Inflammatory macrophage treated with lipopolysaccharide for 1 hour (primary cell): ENCODE results near the gene RAP2A.
A peak's percentile ranks its signal among the peaks of the same experiment; 100 is the strongest.

Experiments
- DNase-seq, 2 donors: peaks; one replicate each; pipeline ENCODE4 v3.0.0-alpha.2; 2020 to 2022

The RAP2A gene

GRCh38 chr13:97496511-97496910, 62.5 kb downstream of the RAP2A start:
- DNase-seq, result no peak

- DNase-seq, result peak; percentile 5 to 8
Observed at GRCh38 chr13:97497400-97497799, 63.4 kb downstream of the RAP2A start.

GRCh38 chr13:97498419-97498818, 64.5 kb downstream of the RAP2A start:
- DNase-seq, result no peak

- DNase-seq, result no peak
Observed at GRCh38 chr13:97499181-97499580, 65.2 kb downstream of the RAP2A start.

- no peak for DNase-seq
Observed at GRCh38 chr13:97502181-97502580, 68.2 kb downstream of the RAP2A start.

GRCh38 chr13:97502706-97503105, 68.7 kb downstream of the RAP2A start:
- DNase-seq, result no peak

GRCh38 chr13:97505017-97505416, 71.0 kb downstream of the RAP2A start:
- no peak for DNase-seq

GRCh38 chr13:97506511-97506910, 72.5 kb downstream of the RAP2A start:
- no peak for DNase-seq

GRCh38 chr13:97512732-97513131, 78.8 kb downstream of the RAP2A start:
- DNase-seq, result no peak

GRCh38 chr13:97515643-97516042, 81.7 kb downstream of the RAP2A start:
- no peak for DNase-seq

- DNase-seq, result no peak
Observed at GRCh38 chr13:97517967-97518366, 84.0 kb downstream of the RAP2A start.
